H1 (cell line): ENCODE results near the gene TMOD4. TPM values are rescaled to one million over a fixed set of nuclear protein-coding genes. Genes with fewer than 3 reads are reported as not detected.

Experiments
- CTCF ChIA-PET: fragments of 300-600 bp; sonication (Branson Sonifier 250); formaldehyde crosslinking; loops from one replicate; lab custom pipeline; 2021; ENCODE audit not compliant: partially characterized antibody; lab: Charles Lee
- POLR2A ChIA-PET: fragments of 300-600 bp; sonication (Branson Sonifier 250); formaldehyde crosslinking; loops from one replicate; lab custom pipeline; 2021; ENCODE audit warnings: inconsistent platforms; ENCODE audit not compliant: partially characterized antibody; lab: Charles Lee
- DNase-seq, 2 experiments: peaks; one replicate each; pipeline versions ENCODE4 v3.0.0 to v3.0.0-alpha.2; 2010 to 2022; ENCODE audit warnings: low spot score in 2 of 2, low read depth in 1 of 2, mixed read lengths in 1 of 2
- FAIRE-seq: peaks from 2 replicates; lab custom pipeline; 2011; peaks lifted over from hg19 to GRCh38; lab: Jason Lieb, UNC
- H2AFZ ChIP-seq: 2 replicates; pipeline ENCODE4 v1.8.1; 2012; ENCODE audit warnings: low read length, inconsistent platforms
- H2AK5ac ChIP-seq: 2 replicates; pipeline ENCODE4 v1.6.1; 2013; ENCODE audit warnings: low read depth, low read length
- H2BK120ac ChIP-seq: replicated peaks from 2 replicates; pipeline ENCODE3; 2013; ENCODE audit warnings: low read depth, low read length, inconsistent platforms
- H2BK12ac ChIP-seq: 2 replicates; pipeline ENCODE4 v1.6.1; 2013; ENCODE audit warnings: low read depth, low read length
- H2BK15ac ChIP-seq: 2 replicates; pipeline ENCODE4 v1.6.1; 2013; ENCODE audit warnings: low read length
- H2BK20ac ChIP-seq: 2 replicates; pipeline ENCODE4 v1.6.1; 2013; ENCODE audit warnings: low read length
- H2BK5ac ChIP-seq: 2 replicates; pipeline ENCODE4 v1.6.1; 2013; ENCODE audit warnings: low read depth, low read length
- H3K14ac ChIP-seq: 2 replicates; pipeline ENCODE4 v1.6.1; 2013; ENCODE audit warnings: inconsistent platforms; ENCODE audit not compliant: insufficient read length
- H3K18ac ChIP-seq: 2 replicates; pipeline ENCODE4 v1.6.1; 2013; ENCODE audit warnings: low read length; ENCODE audit errors: extremely low read depth
- H3K23ac ChIP-seq: 2 replicates; pipeline ENCODE4 v1.6.1; 2013; ENCODE audit warnings: inconsistent platforms; ENCODE audit not compliant: insufficient read length
- H3K23me2 ChIP-seq: 2 replicates; pipeline ENCODE4 v1.6.1; 2013; ENCODE audit warnings: low read depth, low read length
- H3K27ac ChIP-seq: 2 replicates; pipeline ENCODE4 v1.6.1; 2011; ENCODE audit warnings: low read depth, low read length, inconsistent platforms
- H3K27me3 ChIP-seq, 4 experiments: replicated peaks in 1 of 4; 1 replicate in 1 of 4; 2 replicates in 3 of 4; pipeline versions ENCODE4 v1.6.1 to v1.8.1; 2011 to 2013; ENCODE audit warnings: low read length in 3 of 4, mild to moderate bottlenecking in 3 of 4, inconsistent platforms in 2 of 4, mixed read lengths in 2 of 4, moderate library complexity in 1 of 4; ENCODE audit not compliant: control insufficient read depth in 3 of 4, insufficient read depth in 3 of 4; ENCODE audit errors: extremely low read depth in 1 of 4
- H3K36me3 ChIP-seq, 4 experiments: 2 replicates each; pipeline versions ENCODE4 v1.6.1 to v1.8.1; 2011 to 2013; ENCODE audit warnings: mild to moderate bottlenecking in 4 of 4, low read length in 3 of 4, moderate library complexity in 2 of 4, control low read depth in 1 of 4, inconsistent platforms in 1 of 4; ENCODE audit not compliant: insufficient read depth in 4 of 4, control insufficient read depth in 2 of 4
- H3K4ac ChIP-seq: replicated peaks from 2 replicates; pipeline ENCODE3; 2013; ENCODE audit warnings: low read length, low read depth, mixed read lengths, inconsistent platforms; ENCODE audit not compliant: insufficient read length
- H3K4me1 ChIP-seq, 4 experiments: replicated peaks in 1 of 4; 1 replicate in 1 of 4; 2 replicates in 3 of 4; pipeline versions ENCODE4 v1.6.1 to v1.8.1; 2011 to 2013; ENCODE audit warnings: low read length in 3 of 4, inconsistent platforms in 2 of 4, mixed read lengths in 1 of 4; ENCODE audit not compliant: insufficient read depth in 4 of 4, control insufficient read depth in 3 of 4
- H3K4me2 ChIP-seq, 2 experiments: 2 replicates each; pipeline versions ENCODE4 v1.6.1 to v1.8.1; 2011 to 2013; ENCODE audit warnings: low read depth in 2 of 2, low read length in 2 of 2, control low read depth in 1 of 2, inconsistent platforms in 1 of 2, mild to moderate bottlenecking in 1 of 2; ENCODE audit not compliant: insufficient read depth in 1 of 2
- H3K4me3 ChIP-seq, 4 experiments: fragments of 200-600, 300-600 bp in 1 of 4; sonication (generic), shearing (Covaris generic), sonication (Bioruptor Twin) in 1 of 4; 2 replicates each; pipeline versions ENCODE4 v1.5.1 to v1.8.1; 2011 to 2016; ENCODE audit warnings: low read length in 4 of 4, low read depth in 3 of 4, control low read depth in 2 of 4, inconsistent platforms in 2 of 4, mild to moderate bottlenecking in 2 of 4, mixed read lengths in 1 of 4, moderate library complexity in 1 of 4; ENCODE audit not compliant: insufficient read depth in 2 of 4; ENCODE audit errors: extremely low read depth in 1 of 4
- H3K56ac ChIP-seq: replicated peaks from 2 replicates; pipeline ENCODE3; 2013; ENCODE audit warnings: low read depth, mild to moderate bottlenecking, mixed read lengths, low read length, inconsistent platforms; ENCODE audit not compliant: insufficient read length
- H3K79me1 ChIP-seq: 2 replicates; pipeline ENCODE4 v1.6.1; 2013; ENCODE audit warnings: low read depth, low read length, control low read depth
- H3K79me2 ChIP-seq, 2 experiments: 2 replicates each; pipeline versions ENCODE4 v1.6.1 to v1.8.1; 2012 to 2013; ENCODE audit warnings: low read length in 2 of 2, mild to moderate bottlenecking in 2 of 2, inconsistent platforms in 1 of 2; ENCODE audit not compliant: insufficient read depth in 2 of 2, control insufficient read depth in 1 of 2
- H3K9ac ChIP-seq, 4 experiments: replicated peaks in 1 of 4; 1 replicate in 1 of 4; 2 replicates in 3 of 4; pipeline versions ENCODE4 v1.6.1 to v1.8.1; 2011 to 2013; ENCODE audit warnings: low read depth in 3 of 4, low read length in 3 of 4, control low read depth in 2 of 4, mild to moderate bottlenecking in 2 of 4, moderate library complexity in 2 of 4, inconsistent platforms in 1 of 4; ENCODE audit errors: extremely low read depth in 1 of 4
- H3K9me3 ChIP-seq, 2 experiments: 2 replicates each; pipeline versions ENCODE4 v1.6.1 to v1.8.1; 2012 to 2013; ENCODE audit warnings: mild to moderate bottlenecking in 2 of 2, moderate library complexity in 2 of 2, control low read depth in 1 of 2, inconsistent platforms in 1 of 2, low read depth in 1 of 2, low read length in 1 of 2, mixed read lengths in 1 of 2; ENCODE audit not compliant: insufficient read depth in 2 of 2
- H4K20me1 ChIP-seq, 2 experiments: replicated peaks in 1 of 2; 2 replicates each; pipeline versions ENCODE3 to v1.8.1; 2011 to 2013; ENCODE audit warnings: inconsistent platforms in 2 of 2, low read length in 2 of 2, mild to moderate bottlenecking in 1 of 2; ENCODE audit not compliant: insufficient read depth in 2 of 2, control insufficient read depth in 1 of 2
- H4K5ac ChIP-seq: 2 replicates; pipeline ENCODE4 v1.6.1; 2013; ENCODE audit warnings: low read length, low read depth, mixed read lengths, inconsistent platforms; ENCODE audit not compliant: insufficient read length
- H4K8ac ChIP-seq: 2 replicates; pipeline ENCODE4 v1.8.0; 2013; ENCODE audit warnings: mild to moderate bottlenecking, moderate library complexity, low read length, inconsistent platforms; ENCODE audit not compliant: insufficient read depth; ENCODE audit errors: extremely low read depth
- H4K91ac ChIP-seq: replicated peaks from 2 replicates; pipeline ENCODE3; 2013; ENCODE audit warnings: low read length, mixed read lengths, inconsistent platforms; ENCODE audit not compliant: insufficient read length
- BACH1 ChIP-seq: IDR thresholded peaks from 2 replicates; pipeline ENCODE4 v1.6.1; 2012; ENCODE audit warnings: low read length, improper control_type of control experiment
- EP300 ChIP-seq, 2 experiments: IDR thresholded peaks; 1 replicate in 1 of 2; 2 replicates in 1 of 2; pipeline ENCODE4 v1.6.1; 2011 to 2012; ENCODE audit warnings: low read depth in 2 of 2, low read length in 2 of 2, mild to moderate bottlenecking in 2 of 2, borderline replicate concordance in 1 of 2, inconsistent platforms in 1 of 2, moderate library complexity in 1 of 2
- GTF2F1 ChIP-seq: IDR thresholded peaks from 2 replicates; pipeline ENCODE4 v1.6.1; 2012; ENCODE audit warnings: low read depth, low read length, improper control_type of control experiment, borderline replicate concordance
- JUN ChIP-seq: IDR thresholded peaks from 2 replicates; pipeline ENCODE4 v1.6.1; 2011; ENCODE audit warnings: low read depth, mild to moderate bottlenecking, improper control_type of control experiment, low read length
- TBP ChIP-seq: IDR thresholded peaks from 2 replicates; pipeline ENCODE4 v1.6.1; 2011; ENCODE audit warnings: low read depth, low read length, improper control_type of control experiment
- ZNF274 ChIP-seq: IDR thresholded peaks from 2 replicates; pipeline ENCODE4 v1.7.0; 2012; ENCODE audit warnings: low read length, borderline replicate concordance; ENCODE audit errors: extremely low read depth
- WGBS, 2 experiments: shearing (Covaris generic) in 1 of 2; methylation state at CpG; one replicate each; pipeline versions ENCODE4 v1.1.6 to v1.1.7; 2013 to 2015; ENCODE audit warnings: low lambda C conversion rate in 2 of 2, mixed read lengths in 2 of 2, inconsistent platforms in 1 of 2, low coverage in 1 of 2, missing lambda C conversion rate in 1 of 2; ENCODE audit not compliant: insufficient replicate concordance in 2 of 2, insufficient coverage in 1 of 2, insufficient read length in 1 of 2; ENCODE audit errors: extremely low coverage in 1 of 2, missing lambda C conversion rate in 1 of 2; 5-methylcytosine and 5-hydroxymethylcytosine counted together
- polyA plus RNA-seq, 7 experiments: library from polyadenylated mRNA; depleted of rRNA in 3 of 7; stranded (reverse) in 5 of 7; unstranded in 2 of 7; fragments of >200 nt in 5 of 7; fragments of 200-250 nt in 2 of 7; gene quantifications; 1 replicate in 5 of 7; 2 replicates in 1 of 7; 4 replicates in 1 of 7; pipeline versions ENCODE4 v1.2.1 to v1.2.3, GENCODE V29; 2011 to 2013; ENCODE audit warnings: missing spikeins in 2 of 7, mixed read lengths in 2 of 7
- total RNA-seq: library from RNA; stranded (reverse); fragmentation: NEBNext Ultra II Directional; extraction: Animal tissue kit (Norgen Biotek cat#: 25700); gene quantifications from 2 replicates; pipeline ENCODE4 v1.2.1, GENCODE V29; 2021

Gene TMOD4
- total and polyA plus RNA-seq, 2 of the 8 experiments (the other 6 are each of a cell fraction or from before 2014, with no cell fraction given) = 0.42 TPM; not detected in 1

DNA sequence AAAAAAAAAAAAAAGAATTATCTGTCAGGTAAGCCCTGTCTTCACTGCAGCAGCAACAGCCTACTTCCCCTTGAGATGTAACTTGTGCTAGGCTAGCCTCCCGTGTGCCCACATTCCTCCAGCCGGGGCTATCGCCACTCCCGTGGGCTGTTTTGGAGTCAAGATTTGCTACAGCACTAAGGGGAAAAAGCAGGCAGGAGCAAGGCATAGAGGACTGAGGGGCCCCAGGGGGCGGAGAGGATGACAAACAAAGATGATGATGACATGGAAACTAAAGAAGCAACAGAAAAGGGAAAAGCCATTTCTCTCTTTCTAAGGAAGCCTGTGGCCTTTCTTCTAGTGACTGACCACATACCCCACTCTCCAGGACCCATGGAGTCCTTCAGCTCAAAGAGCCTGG is 17.5 kb downstream of the TMOD4 start:
- Histone ChIP-seq H2AFZ (no peak overlapping the region), H3K27ac (no peak overlapping the region), H3K4me1 (no peaks in the 10 kb centered on the region), H3K56ac (no peak overlapping the region), H2BK15ac (no peak overlapping the region), H3K36me3 (peaks cover 0 to 18% (median 6%) of the 10 kb centered on the region in 4 experiments; a peak in 4 of 8 replicates), H3K23ac (no peak overlapping the region), H4K8ac (no peak overlapping the region), H3K14ac (no peak overlapping the region), H3K9me3 (no peaks in the 10 kb centered on the region), H4K5ac (no peak overlapping the region), H3K18ac (no peak overlapping the region), H3K4me2 (no peak overlapping the region), H3K4me3 (no peak overlapping the region), H3K27me3 (no peaks in the 10 kb centered on the region), H2AK5ac (no peak overlapping the region), H2BK120ac (no peak overlapping the region), H4K91ac (no peak overlapping the region), H2BK20ac (no peak overlapping the region), H2BK12ac (no peak overlapping the region), H4K20me1 (no peaks in the 10 kb centered on the region), H2BK5ac (no peak overlapping the region; the same call in 1 of the 2 replicates), H3K79me1 (no peaks in the 10 kb centered on the region), H3K4ac (no peak overlapping the region), H3K79me2 (no peaks in the 10 kb centered on the region), H3K9ac (no peak overlapping the region), H3K23me2 (no peaks in the 10 kb centered on the region)
- WGBS, 2 experiments = 88% methylated on average over 5 of the region's 5 CpGs; no CpG with 5 or more reads in 1 of the 2 experiments
- FAIRE-seq (no peak), DNase-seq (no peak)
- ChIA-PET POLR2A (interaction anchor here (0.9 to 1.6 kb wide), 3 partner anchors 9 to 110 kb away, joined by 3 to 5 read pairs (median 4); partner anchors contain the start of gene C1orf56), CTCF (interaction anchor here (0.7 to 11.8 kb wide), 12 partner anchors 10 to 163 kb away, joined by 3 to 285 read pairs (median 4); partner anchors contain the start of genes C1orf56, GABPB2 and TMOD4)
- TF ChIP-seq BACH1 = no peak
- no peak for TF ChIP-seq TBP
- no peak for TF ChIP-seq GTF2F1
- TF ChIP-seq ZNF274 = no peak
- no peak for TF ChIP-seq EP300 (IDR thresholded peaks at IDR 0.05; ENCODE audit: borderline replicate concordance in 1 of 2, low read depth in 2 of 2, low read length in 2 of 2)
- TF ChIP-seq JUN = no peak
